ENCODE measurements around the gene MPV17L2. TPM values are rescaled to one million over a fixed set of nuclear protein-coding genes. Genes with fewer than 3 reads are reported as not detected.
A peak's percentile ranks its signal among the peaks of the same experiment; 100 is the strongest.

Gene MPV17L2
- 10 to 100 TPM; 24.3 to 41.3 (median 37.1) TPM for total RNA-seq

GRCh38 chr19:18192673-18193387 lies at the start of gene MPV17L2:
Gene MPV17L2, plus strand, starts transcription at chr19:18193218. Its CDS starts 64 bp downstream, at chr19:18193282.
- Histone ChIP-seq H3K4me1 (peaks cover 0 to 8% of the 10 kb centered on the region in 2 donors), H3K9me3 (no peaks in the 10 kb centered on the region), H3K36me3 (no peaks in the 10 kb centered on the region), H3K4me3 (peak within 1 kb of the TSS; percentile 77 to 96 (median 82)), H3K27ac (peak within 1 kb of the TSS; percentile 95 to 99), H3K27me3 (no peaks in the 10 kb centered on the region)
- TF ChIP-seq CTCF (IDR thresholded peaks at IDR 0.05), result peak in 2 of 3 donors; percentile 17 to 34
- TF ChIP-seq POLR2AphosphoS5 (IDR thresholded peaks at IDR 0.05), result peak; percentile 83 to 94 (median 87)
- peak; percentile 92 for TF ChIP-seq POLR2A (IDR thresholded peaks at IDR 0.05)
- intact Hi-C loops (cut with DNase I; ENCODE audit: low total_unique reads), result no loop called here
- DNase-seq (ENCODE audit: low spot score in 2 of 2), result peak; percentile 100

DNA sequence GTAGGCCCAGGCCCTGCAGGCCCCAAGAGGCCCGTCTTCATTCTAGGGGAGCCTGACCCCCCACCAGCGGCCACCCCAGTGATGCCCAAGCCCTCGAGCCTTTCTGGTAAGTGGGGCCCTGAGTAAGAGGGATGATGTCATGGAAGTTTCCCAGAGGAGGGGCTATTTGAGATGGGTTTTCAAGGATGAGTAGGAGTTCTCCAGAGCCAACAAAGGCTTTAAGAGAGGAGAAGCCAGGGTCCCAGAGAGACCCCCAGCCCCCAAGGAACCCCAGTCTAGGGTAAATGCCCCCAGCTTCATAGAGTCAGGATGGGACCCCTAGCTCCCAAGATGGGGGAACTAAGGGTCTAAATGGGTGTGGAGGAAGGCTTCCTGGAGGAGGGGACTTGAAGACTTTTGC lies 49.1 kb upstream of the MPV17L2 start:
- no peak overlapping the region for H3K4me3 ChIP-seq
- TF ChIP-seq POLR2AphosphoS5 (IDR thresholded peaks at IDR 0.05), result no peak
- no peak for TF ChIP-seq CTCF (IDR thresholded peaks at IDR 0.05)
- TF ChIP-seq POLR2A (IDR thresholded peaks at IDR 0.05), result no peak
- H3K9me3 ChIP-seq, result no peaks in the 10 kb centered on the region
- H3K4me1 ChIP-seq, result no peaks in the 10 kb centered on the region
- H3K36me3 ChIP-seq, result no peaks in the 10 kb centered on the region
- no peaks in the 10 kb centered on the region for H3K27me3 ChIP-seq
- intact Hi-C loops (cut with DNase I; ENCODE audit: low total_unique reads), result no loop called here
- no peak overlapping the region for H3K27ac ChIP-seq
- DNase-seq (ENCODE audit: low spot score in 2 of 2), result no peak

- intact Hi-C loops (cut with DNase I; ENCODE audit: low total_unique reads), result no loop called here
Measured at GRCh38 chr19:18144361-18144760, 48.7 kb upstream of the MPV17L2 start.

DNA sequence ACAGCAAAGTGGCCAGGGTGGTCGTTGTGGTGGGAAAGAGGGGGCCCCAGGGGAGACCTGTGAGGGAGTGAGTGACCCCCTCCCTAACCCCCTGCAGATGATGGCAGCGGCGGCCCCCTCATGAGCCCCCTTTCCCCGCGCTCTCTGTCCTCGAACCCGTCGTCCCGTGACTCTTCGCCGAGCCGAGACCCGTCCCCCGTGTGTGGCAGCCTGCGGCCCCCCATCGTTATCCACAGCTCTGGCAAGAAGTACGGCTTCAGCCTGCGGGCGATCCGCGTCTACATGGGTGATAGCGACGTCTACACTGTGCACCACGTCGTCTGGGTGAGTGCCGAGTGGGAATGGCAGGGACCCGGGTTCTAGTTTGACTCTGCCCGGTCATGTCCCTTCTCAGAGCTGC lies 48.1 kb upstream of the MPV17L2 start:
- no peak overlapping the region for H3K27ac ChIP-seq
- no peak overlapping the region for H3K4me3 ChIP-seq
- intact Hi-C loops (cut with DNase I; ENCODE audit: low total_unique reads), result no loop called here
- no peaks in the 10 kb centered on the region for H3K4me1 ChIP-seq
- no peaks in the 10 kb centered on the region for H3K27me3 ChIP-seq
- TF ChIP-seq CTCF (IDR thresholded peaks at IDR 0.05) (no peak), POLR2AphosphoS5 (IDR thresholded peaks at IDR 0.05) (no peak), POLR2A (IDR thresholded peaks at IDR 0.05) (no peak)
- H3K9me3 ChIP-seq, result no peaks in the 10 kb centered on the region
- no peaks in the 10 kb centered on the region for H3K36me3 ChIP-seq
- DNase-seq (ENCODE audit: low spot score in 2 of 2), result no peak

More at GRCh38 chr19:18144361-18144760, 48.7 kb upstream of the MPV17L2 start:
- H3K27ac ChIP-seq, result no peak overlapping the region
- DNase-seq (ENCODE audit: low spot score in 2 of 2), result no peak
- no peaks in the 10 kb centered on the region for H3K27me3 ChIP-seq
- no peaks in the 10 kb centered on the region for H3K9me3 ChIP-seq
- no peak overlapping the region for H3K4me3 ChIP-seq
- no peak for TF ChIP-seq CTCF (IDR thresholded peaks at IDR 0.05)
- TF ChIP-seq POLR2AphosphoS5 (IDR thresholded peaks at IDR 0.05), result no peak
- no peak for TF ChIP-seq POLR2A (IDR thresholded peaks at IDR 0.05)
- no peaks in the 10 kb centered on the region for H3K36me3 ChIP-seq
- no peaks in the 10 kb centered on the region for H3K4me1 ChIP-seq

GRCh38 chr19:18145391-18145999 lies 47.5 kb upstream of the MPV17L2 start:
- intact Hi-C loops (cut with DNase I; ENCODE audit: low total_unique reads), result no loop called here
- no peak for TF ChIP-seq CTCF (IDR thresholded peaks at IDR 0.05)
- no peak for TF ChIP-seq POLR2AphosphoS5 (IDR thresholded peaks at IDR 0.05)
- no peak for TF ChIP-seq POLR2A (IDR thresholded peaks at IDR 0.05)

More at GRCh38 chr19:18145391-18145999, 47.5 kb upstream of the MPV17L2 start:
- H3K27ac ChIP-seq, result no peak overlapping the region
- no peaks in the 10 kb centered on the region for H3K4me1 ChIP-seq
- no peak overlapping the region for H3K4me3 ChIP-seq
- no peaks in the 10 kb centered on the region for H3K9me3 ChIP-seq
- no peak for DNase-seq (ENCODE audit: low spot score in 2 of 2)
- no peaks in the 10 kb centered on the region for H3K36me3 ChIP-seq
- H3K27me3 ChIP-seq, result no peaks in the 10 kb centered on the region

Data from breast epithelium (tissue), 4 donors.